BJ (cell line): ENCODE measurements around the gene ESYT1. TPM values are rescaled to one million over a fixed set of nuclear protein-coding genes. Genes with fewer than 3 reads are reported as not detected.

Source experiments
- CTCF ChIA-PET: fragments of 350-600 bp; formaldehyde crosslinking; extraction: SDS; loops from one replicate; lab custom pipeline; 2021; ENCODE audit warnings: antibody characterized with exemption, inconsistent platforms; lab: Yijun Ruan, JAX
- POLR2A ChIA-PET: fragments of 300-600 bp; sonication (Branson Sonifier 250); formaldehyde crosslinking; extraction: SDS; loops from one replicate; lab custom pipeline; 2021; ENCODE audit warnings: antibody characterized with exemption; lab: Charles Lee
- DNase-seq: peaks from one replicate; pipeline ENCODE4 v3.0.0-alpha.2; 2011; ENCODE audit warnings: low read depth
- H3K27me3 ChIP-seq: 2 replicates; pipeline ENCODE4 v1.6.0; 2011; ENCODE audit warnings: low read length; ENCODE audit not compliant: control insufficient read depth, insufficient read depth
- H3K36me3 ChIP-seq: 2 replicates; pipeline ENCODE4 v1.5.1; 2011; ENCODE audit warnings: low read length; ENCODE audit not compliant: control insufficient read depth, insufficient read depth
- H3K4me3 ChIP-seq: 2 replicates; pipeline ENCODE4 v1.5.1; 2011; ENCODE audit warnings: low read depth, mild to moderate bottlenecking, control low read depth, low read length
- CTCF ChIP-seq: IDR thresholded peaks from 2 replicates; pipeline ENCODE4 v1.5.1; 2011; ENCODE audit warnings: low read depth, mild to moderate bottlenecking, control low read depth, inconsistent platforms, low read length, moderate library complexity; ENCODE audit not compliant: insufficient read depth
- polyA plus RNA-seq: library from polyadenylated mRNA; depleted of rRNA; stranded (reverse); fragments of >200 nt; gene quantifications from 2 replicates; pipeline ENCODE4 v1.2.3, GENCODE V29; 2011

Gene ESYT1
- polyA plus RNA-seq, 1 experiment: 264 TPM

GRCh38 chr12:56079723-56080555, 48.1 kb upstream of the ESYT1 start, which contains the start of gene ERBB3:
TSS of gene ERBB3 (plus strand) at chr12:56080165. CDS start at chr12:56080301, 136 bp downstream.
- peak; percentile 27 for DNase-seq
- ChIA-PET CTCF (interaction anchor here (0.6 to 3.3 kb wide), 14 partner anchors 11 to 109 kb away, joined by 3 to 20 read pairs (median 6); partner anchors contain the start of genes ESYT1, PA2G4 and SMARCC2), POLR2A (interaction anchor here (1.0 kb wide), 1 partner anchor 24 kb away, joined by 7 read pairs; the partner anchor contains the start of gene PA2G4)
- H3K27me3 ChIP-seq: peaks cover 5% of the 10 kb centered on the region
- H3K4me3 ChIP-seq: peak within 1 kb of the TSS; percentile 50
- H3K36me3 ChIP-seq: no peaks in the 10 kb centered on the region
- peak; percentile 25 for TF ChIP-seq CTCF

- DNase-seq: no peak
- ChIA-PET POLR2A (no interaction called here), CTCF (interaction anchor here (0.6 to 3.3 kb wide), 4 partner anchors 23 to 68 kb away, joined by 4 to 20 read pairs (median 9); partner anchors contain the start of gene PA2G4)
- Histone ChIP-seq H3K36me3 (no peaks in the 10 kb centered on the region), H3K27me3 (peaks cover 5% of the 10 kb centered on the region), H3K4me3 (peak overlapping the region; percentile 50)
- no peak for TF ChIP-seq CTCF
These were observed 47.4 kb upstream of the ESYT1 start for GRCh38 chr12:56080556-56081138.

- no peak for DNase-seq
- H3K4me3 ChIP-seq: no peak overlapping the region
- POLR2A ChIA-PET: no interaction called here
These were observed 46.4 kb upstream of the ESYT1 start for GRCh38 chr12:56081393-56082347.

GRCh38 chr12:56082382-56082781, 45.7 kb upstream of the ESYT1 start:
- DNase-seq: no peak
- CTCF ChIA-PET: interaction anchor here (1.2 kb wide), 1 partner anchor 44 kb away, joined by 3 read pairs; no protein-coding TSS in a partner anchor
- POLR2A ChIA-PET: no interaction called here

More at GRCh38 chr12:56081393-56082347, 46.4 kb upstream of the ESYT1 start:
- no peak for TF ChIP-seq CTCF
- peaks cover 5% of the 10 kb centered on the region for H3K27me3 ChIP-seq
- CTCF ChIA-PET: interaction anchor here (0.5 to 3.3 kb wide), 5 partner anchors 13 to 45 kb away, joined by 3 to 20 read pairs (median 4); partner anchors contain the start of gene PA2G4
- no peaks in the 10 kb centered on the region for H3K36me3 ChIP-seq

More at GRCh38 chr12:56082382-56082781, 45.7 kb upstream of the ESYT1 start:
- H3K4me3 ChIP-seq: no peak overlapping the region
- H3K36me3 ChIP-seq: no peaks in the 10 kb centered on the region
- peaks cover 5% of the 10 kb centered on the region for H3K27me3 ChIP-seq
- TF ChIP-seq CTCF: no peak
